ENCODE measurements around the gene ERI3. TPM values are rescaled to one million over a fixed set of nuclear protein-coding genes. Genes with fewer than 3 reads are reported as not detected.

The ERI3 gene
- total RNA-seq, 1 experiment from 2014 or later = 83.3 TPM

DNA sequence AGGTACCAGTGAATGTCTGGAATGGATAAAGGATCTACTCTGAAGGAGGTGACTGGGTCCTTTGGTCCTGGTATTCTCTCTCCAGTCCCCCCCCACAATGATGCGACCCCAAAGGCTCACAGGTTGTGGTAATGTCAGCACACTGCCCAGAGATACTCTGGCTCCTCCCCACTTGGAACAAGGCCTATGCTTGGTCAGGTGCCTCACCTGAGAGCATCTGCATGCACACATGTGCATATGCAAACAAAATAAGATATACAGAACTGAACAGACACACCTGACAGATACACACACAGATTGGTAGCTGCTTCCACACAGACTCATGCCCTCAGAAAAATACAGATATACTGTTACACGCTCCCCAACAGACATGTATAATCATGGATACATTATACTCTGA is 108.3 kb downstream of the ERI3 start:
- no TSS peak for BruUV-seq (replicated peaks)

DNA sequence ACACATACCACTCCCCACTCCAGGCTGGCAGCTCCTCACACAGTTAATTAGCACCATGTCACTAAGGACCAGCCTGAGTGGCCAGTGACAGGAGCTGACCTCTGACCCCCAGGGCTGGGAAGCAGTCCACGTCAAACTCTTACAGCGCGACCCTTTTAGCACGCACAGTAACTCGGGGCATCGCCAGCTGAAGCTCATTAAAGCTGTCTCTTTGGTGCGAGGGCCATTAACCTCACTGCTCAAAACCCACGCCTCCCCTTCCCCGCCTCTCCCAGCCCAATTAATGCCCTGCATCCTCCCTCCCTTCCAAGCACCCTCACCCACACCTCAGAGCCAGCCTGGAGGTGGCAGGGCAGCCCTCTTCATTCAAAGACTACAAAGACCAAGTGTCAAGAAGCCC is 110.1 kb downstream of the ERI3 start:
- POLR2A ChIA-PET = no interaction called here
- Histone ChIP-seq H3K9me3 (ENCODE audit: control insufficient read depth, insufficient read depth, low read depth, low read length) (no peaks in the 10 kb centered on the region), H3K36me3 (ENCODE audit: control insufficient read depth, insufficient read depth, low read length) (no peaks in the 10 kb centered on the region), H3K4me3 (ENCODE audit: low read depth in 2 of 2, low read length in 2 of 2) (no peak overlapping the region), H3K27ac (ENCODE audit: low read length) (no peak overlapping the region), H3K4me1 (ENCODE audit: control insufficient read depth, insufficient read depth, low read length) (no peaks in the 10 kb centered on the region), H3K27me3 (ENCODE audit: control insufficient read depth, insufficient read depth, low read length) (no peaks in the 10 kb centered on the region)
- TF ChIP-seq, protein P1, sequence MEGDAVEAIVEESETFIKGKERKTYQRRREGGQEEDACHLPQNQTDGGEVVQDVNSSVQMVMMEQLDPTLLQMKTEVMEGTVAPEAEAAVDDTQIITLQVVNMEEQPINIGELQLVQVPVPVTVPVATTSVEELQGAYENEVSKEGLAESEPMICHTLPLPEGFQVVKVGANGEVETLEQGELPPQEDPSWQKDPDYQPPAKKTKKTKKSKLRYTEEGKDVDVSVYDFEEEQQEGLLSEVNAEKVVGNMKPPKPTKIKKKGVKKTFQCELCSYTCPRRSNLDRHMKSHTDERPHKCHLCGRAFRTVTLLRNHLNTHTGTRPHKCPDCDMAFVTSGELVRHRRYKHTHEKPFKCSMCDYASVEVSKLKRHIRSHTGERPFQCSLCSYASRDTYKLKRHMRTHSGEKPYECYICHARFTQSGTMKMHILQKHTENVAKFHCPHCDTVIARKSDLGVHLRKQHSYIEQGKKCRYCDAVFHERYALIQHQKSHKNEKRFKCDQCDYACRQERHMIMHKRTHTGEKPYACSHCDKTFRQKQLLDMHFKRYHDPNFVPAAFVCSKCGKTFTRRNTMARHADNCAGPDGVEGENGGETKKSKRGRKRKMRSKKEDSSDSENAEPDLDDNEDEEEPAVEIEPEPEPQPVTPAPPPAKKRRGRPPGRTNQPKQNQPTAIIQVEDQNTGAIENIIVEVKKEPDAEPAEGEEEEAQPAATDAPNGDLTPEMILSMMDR (IDR thresholded peaks at IDR 0.05) = no peak
- TF ChIP-seq, protein P2, sequence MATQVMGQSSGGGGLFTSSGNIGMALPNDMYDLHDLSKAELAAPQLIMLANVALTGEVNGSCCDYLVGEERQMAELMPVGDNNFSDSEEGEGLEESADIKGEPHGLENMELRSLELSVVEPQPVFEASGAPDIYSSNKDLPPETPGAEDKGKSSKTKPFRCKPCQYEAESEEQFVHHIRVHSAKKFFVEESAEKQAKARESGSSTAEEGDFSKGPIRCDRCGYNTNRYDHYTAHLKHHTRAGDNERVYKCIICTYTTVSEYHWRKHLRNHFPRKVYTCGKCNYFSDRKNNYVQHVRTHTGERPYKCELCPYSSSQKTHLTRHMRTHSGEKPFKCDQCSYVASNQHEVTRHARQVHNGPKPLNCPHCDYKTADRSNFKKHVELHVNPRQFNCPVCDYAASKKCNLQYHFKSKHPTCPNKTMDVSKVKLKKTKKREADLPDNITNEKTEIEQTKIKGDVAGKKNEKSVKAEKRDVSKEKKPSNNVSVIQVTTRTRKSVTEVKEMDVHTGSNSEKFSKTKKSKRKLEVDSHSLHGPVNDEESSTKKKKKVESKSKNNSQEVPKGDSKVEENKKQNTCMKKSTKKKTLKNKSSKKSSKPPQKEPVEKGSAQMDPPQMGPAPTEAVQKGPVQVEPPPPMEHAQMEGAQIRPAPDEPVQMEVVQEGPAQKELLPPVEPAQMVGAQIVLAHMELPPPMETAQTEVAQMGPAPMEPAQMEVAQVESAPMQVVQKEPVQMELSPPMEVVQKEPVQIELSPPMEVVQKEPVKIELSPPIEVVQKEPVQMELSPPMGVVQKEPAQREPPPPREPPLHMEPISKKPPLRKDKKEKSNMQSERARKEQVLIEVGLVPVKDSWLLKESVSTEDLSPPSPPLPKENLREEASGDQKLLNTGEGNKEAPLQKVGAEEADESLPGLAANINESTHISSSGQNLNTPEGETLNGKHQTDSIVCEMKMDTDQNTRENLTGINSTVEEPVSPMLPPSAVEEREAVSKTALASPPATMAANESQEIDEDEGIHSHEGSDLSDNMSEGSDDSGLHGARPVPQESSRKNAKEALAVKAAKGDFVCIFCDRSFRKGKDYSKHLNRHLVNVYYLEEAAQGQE (IDR thresholded peaks at IDR 0.05; ENCODE audit: insufficient read depth in 1 of 2, low read depth in 2 of 2, low read length in 1 of 2) = no peak
- TF ChIP-seq TCF7L2 (IDR thresholded peaks at IDR 0.05; ENCODE audit: low read depth, low read length) (no peak), SIN3A (IDR thresholded peaks at IDR 0.05; ENCODE audit: borderline replicate concordance, insufficient read depth, low read depth, low read length) (no peak), POLR2AphosphoS5 (IDR thresholded peaks at IDR 0.05; ENCODE audit: low read depth, low read length) (no peak)
- ATAC-seq = no peak
- in situ Hi-C loops (cut with HindIII; ENCODE audit: low pct_unique_long_range_greater_than_20kb, low sequenced_read_pairs) = no loop called here
- no TSS peak for BruUV-seq (replicated peaks)
- DNase-seq (ENCODE audit: low read depth, low spot score) = no peak
- intact Hi-C loops (cut with micrococcal nuclease; ENCODE audit: unreplicated experiment) = no loop called here
- CTCF ChIA-PET = no interaction called here

More for the DNA sequence above, 108.3 kb downstream of the ERI3 start:
- ChIA-PET POLR2A (no interaction called here), CTCF (no interaction called here)
- no peaks in the 10 kb centered on the region for H3K36me3 ChIP-seq (ENCODE audit: control insufficient read depth, insufficient read depth, low read length)
- H3K4me1 ChIP-seq (ENCODE audit: control insufficient read depth, insufficient read depth, low read length) = no peaks in the 10 kb centered on the region
- intact Hi-C loops (cut with micrococcal nuclease; ENCODE audit: unreplicated experiment) (no loop called here), in situ Hi-C loops (cut with HindIII; ENCODE audit: low pct_unique_long_range_greater_than_20kb, low sequenced_read_pairs) (no loop called here)
- no peaks in the 10 kb centered on the region for H3K27me3 ChIP-seq (ENCODE audit: control insufficient read depth, insufficient read depth, low read length)
- ATAC-seq (no peak), DNase-seq (ENCODE audit: low read depth, low spot score) (no peak)
- TF ChIP-seq, protein P2 (IDR thresholded peaks at IDR 0.05; ENCODE audit: insufficient read depth in 1 of 2, low read depth in 2 of 2, low read length in 1 of 2) = no peak
- TF ChIP-seq POLR2AphosphoS5 (IDR thresholded peaks at IDR 0.05; ENCODE audit: low read depth, low read length) = no peak
- TF ChIP-seq, protein P1 (IDR thresholded peaks at IDR 0.05) = no peak
- no peak for TF ChIP-seq SIN3A (IDR thresholded peaks at IDR 0.05; ENCODE audit: borderline replicate concordance, insufficient read depth, low read depth, low read length)
- H3K9me3 ChIP-seq (ENCODE audit: control insufficient read depth, insufficient read depth, low read depth, low read length) = no peaks in the 10 kb centered on the region
- no peak overlapping the region for H3K4me3 ChIP-seq (ENCODE audit: low read depth in 2 of 2, low read length in 2 of 2)
- H3K27ac ChIP-seq (ENCODE audit: low read length) = no peak overlapping the region
